K562 (cell line): ENCODE data around the gene ZNHIT1. TPM values are rescaled to one million over a fixed set of nuclear protein-coding genes. Genes with fewer than 3 reads are reported as not detected.

Experiments used
- ATAC-seq: fragments of 200-7000 bp; cut with Tn5 transposase; 3 replicates; pipeline ENCODE4 v1.9.1; 2020; ENCODE audit warnings: moderate library complexity
- BruUV-seq: library from RNA; stranded (reverse); fragments of 400-500 nt; replicated peaks from 2 replicates; lab custom pipeline; 2021; lab: Mats Ljungman, UMichigan
- CTCF ChIA-PET: fragments of 300-600 bp; formaldehyde crosslinking; extraction: SDS; loops from one replicate; lab custom pipeline; 2021; ENCODE audit warnings: low intra/inter-chr PET ratio; lab: Yijun Ruan, JAX
- POLR2A ChIA-PET: fragments of 300-600, 350-650 bp; sonication (Branson Sonifier 250); formaldehyde crosslinking; extraction: SDS; loops from one replicate; lab custom pipeline; 2021; ENCODE audit warnings: antibody characterized with exemption, inconsistent platforms; lab: Yijun Ruan, JAX
- DNase-seq, 4 experiments: peaks; one replicate each; pipeline versions ENCODE4 v3.0.0 to v3.0.0-alpha.2; 2011 to 2018; ENCODE audit warnings: low spot score in 3 of 4, mixed read lengths in 3 of 4; ENCODE audit errors: extremely low read depth in 1 of 4
- FAIRE-seq: peaks from 2 replicates; lab custom pipeline; 2011; peaks lifted over from hg19 to GRCh38; lab: Jason Lieb, UNC
- H2AFZ ChIP-seq: 2 replicates; pipeline ENCODE4 v1.6.0; 2011; ENCODE audit warnings: low read depth, low read length, control low read depth, inconsistent platforms
- H3K27ac ChIP-seq: fragments of 200-600 bp; 3 replicates; pipeline ENCODE4 v1.8.0; 2011; ENCODE audit warnings: low read depth, mild to moderate bottlenecking, control low read depth, inconsistent platforms, low read length, moderate library complexity, mixed read lengths; ENCODE audit errors: extremely low read depth
- H3K27me3 ChIP-seq, 2 experiments: fragments of 300-600 bp in 1 of 2; 2 replicates in 1 of 2; 3 replicates in 1 of 2; pipeline versions ENCODE4 v1.6.0 to v1.8.0; 2011; ENCODE audit warnings: inconsistent platforms in 2 of 2, low read length in 2 of 2, mild to moderate bottlenecking in 1 of 2, mixed read lengths in 1 of 2, moderate library complexity in 1 of 2; ENCODE audit not compliant: control insufficient read depth in 2 of 2, insufficient read depth in 2 of 2
- H3K36me3 ChIP-seq: fragments of 300-600 bp; 3 replicates; pipeline ENCODE4 v1.8.0; 2011; ENCODE audit warnings: mild to moderate bottlenecking, low read length, inconsistent platforms; ENCODE audit not compliant: control insufficient read depth, insufficient read depth
- H3K4me1 ChIP-seq, 2 experiments: fragments of 200-600 bp in 1 of 2; replicated peaks in 1 of 2; 2 replicates in 1 of 2; 3 replicates in 1 of 2; pipeline versions ENCODE4 v1.5.1 to v1.8.0; 2011; ENCODE audit warnings: inconsistent platforms in 2 of 2, low read length in 2 of 2, mild to moderate bottlenecking in 1 of 2, mixed read lengths in 1 of 2, moderate library complexity in 1 of 2; ENCODE audit not compliant: control insufficient read depth in 2 of 2, insufficient read depth in 2 of 2
- H3K4me2 ChIP-seq: 2 replicates; pipeline ENCODE4 v1.6.1; 2011; ENCODE audit warnings: low read length, control low read depth, inconsistent platforms, mixed read lengths; ENCODE audit not compliant: insufficient read depth
- H3K4me3 ChIP-seq: fragments of 200-600 bp; sonication (generic), shearing (Covaris generic); 2 replicates; pipeline ENCODE4 v1.5.1; 2016; ENCODE audit warnings: control low read depth, inconsistent platforms
- H3K79me2 ChIP-seq: fragments of 200-600 bp; 3 replicates; pipeline ENCODE4 v1.8.0; 2011; ENCODE audit warnings: low read length, inconsistent platforms; ENCODE audit not compliant: control insufficient read depth, insufficient read depth
- H3K9ac ChIP-seq, 2 experiments: 2 replicates each; pipeline versions ENCODE4 v1.6.0 to v1.6.1; 2011; ENCODE audit warnings: low read depth in 2 of 2, low read length in 2 of 2, control low read depth in 1 of 2, inconsistent platforms in 1 of 2, mild to moderate bottlenecking in 1 of 2, mixed read lengths in 1 of 2; ENCODE audit not compliant: insufficient read depth in 1 of 2
- H3K9me1 ChIP-seq: one replicate; pipeline ENCODE4 v1.6.0; 2011; ENCODE audit warnings: inconsistent platforms, mild to moderate bottlenecking, low read length, moderate library complexity; ENCODE audit not compliant: control insufficient read depth, insufficient read depth
- H3K9me3 ChIP-seq: replicated peaks from 2 replicates; pipeline ENCODE4 v1.5.1; 2011; ENCODE audit warnings: low read depth, low read length, inconsistent platforms; ENCODE audit not compliant: control insufficient read depth, insufficient read depth
- H4K20me1 ChIP-seq: replicated peaks from 2 replicates; pipeline ENCODE4 v1.6.1; 2011; ENCODE audit warnings: low read length, inconsistent platforms, mixed read lengths; ENCODE audit not compliant: control insufficient read depth, insufficient read depth
- ARID2 ChIP-seq: fragments of 450-650 bp; IDR thresholded peaks from 2 replicates; pipeline ENCODE4 v1.6.1; 2017; ENCODE audit warnings: antibody characterized with exemption, mild to moderate bottlenecking
- KDM1A ChIP-seq, 2 experiments: fragments of 450-650 bp; IDR thresholded peaks; 2 replicates each; pipeline ENCODE4 v1.6.1; 2016; ENCODE audit warnings: mild to moderate bottlenecking in 2 of 2
- PPARD ChIP-seq: fragments of 250-450 bp; sonication (Bioruptor Pico); IDR thresholded peaks from 2 replicates; pipeline ENCODE4 v1.8.0; 2022; ENCODE audit warnings: inconsistent platforms, mild to moderate bottlenecking, moderate library complexity
- ZNF583 ChIP-seq: fragments of 250-450 bp; sonication (Bioruptor Pico); IDR thresholded peaks from 2 replicates; pipeline ENCODE4 v1.4.0; 2020
- WGBS: fragments of 100-300 bp; shearing (Covaris generic); methylation state at CpG from one replicate; pipeline ENCODE4 v1.1.6; 2016; ENCODE audit warnings: low coverage, mixed read lengths; ENCODE audit not compliant: insufficient coverage; ENCODE audit errors: missing lambda C conversion rate; 5-methylcytosine and 5-hydroxymethylcytosine counted together
- in situ Hi-C: fragments of 300-500 bp; cut with MboI; formaldehyde crosslinking; loops from 4 replicates; pipeline ENCODE4 v1.15.0; 2018; ENCODE audit warnings: inconsistent platforms, mixed read lengths
- intact Hi-C: fragments of 100-400 bp; cut with micrococcal nuclease; formaldehyde crosslinking; loops from 2 replicates; pipeline ENCODE4 v1.14.2; 2022
- polyA plus RNA-seq, 8 experiments: library from polyadenylated mRNA; depleted of rRNA in 4 of 8; stranded (reverse) in 5 of 8; unstranded in 3 of 8; fragments of >200 nt; fragmentation: Nextera tagmentation in 2 of 8; fragmentation: Illumina TruSeq in 1 of 8; extraction: Ambion mirVana in 2 of 8; extraction: Trizol in 1 of 8; gene quantifications; 2 replicates each; pipeline versions ENCODE4 v1.2.1 to v1.2.3, GENCODE V29; 2011 to 2014; ENCODE audit warnings: inconsistent platforms in 1 of 8, missing spikeins in 1 of 8
- total RNA-seq, 7 experiments: library from RNA; depleted of rRNA in 6 of 7; stranded (reverse); fragments of >200 nt in 6 of 7; fragmentation: Illumina TruSeq in 2 of 7; extraction: Trizol in 2 of 7; gene quantifications; 2 replicates each; pipeline versions ENCODE4 v1.2.1 to v1.2.3, GENCODE V29; 2011 to 2021; ENCODE audit warnings: low replicate concordance in 1 of 7
- TF ChIP-seq, protein P1 (sequence below): fragments of 450-650 bp; IDR thresholded peaks from 2 replicates; pipeline ENCODE4 v1.6.1; 2014; ENCODE audit warnings: low read depth, mild to moderate bottlenecking, moderate library complexity, borderline replicate concordance

The ZNHIT1 gene
- total and polyA plus RNA-seq, 9 of the 15 experiments (the other 6 are each of a cell fraction or from before 2014, with no cell fraction given) = 6.4 to 162 (median 70.1) TPM

GRCh38 chr7:101241443-101242349, 23.7 kb downstream of the ZNHIT1 start:
- H2AFZ ChIP-seq = no peak overlapping the region
- POLR2A ChIA-PET = interaction anchor here (0.7 kb wide), 1 partner anchor 23 kb away, joined by 4 read pairs; the partner anchor contains the start of gene ZNHIT1
- no peaks in the 10 kb centered on the region for H3K27me3 ChIP-seq
- BruUV-seq = no TSS peak
- peaks cover 44% of the 10 kb centered on the region for H3K79me2 ChIP-seq
- DNase-seq (no peak), FAIRE-seq (no peak), ATAC-seq (no peak)
- no peak overlapping the region for H3K4me3 ChIP-seq
- no peak overlapping the region for H3K27ac ChIP-seq
- peaks cover 7% of the 10 kb centered on the region; the same call in 1 of the 2 replicates for H4K20me1 ChIP-seq
- WGBS = 91% methylated on average over 9 of the region's 16 CpGs
- peaks cover 63% of the 10 kb centered on the region for H3K36me3 ChIP-seq
- H3K4me1 ChIP-seq = peaks cover 19 to 80% of the 10 kb centered on the region in 2 experiments; a peak in 4 of 5 replicates
- CTCF ChIA-PET = no interaction called here
- H3K9ac ChIP-seq = 0 out of 4 replicates have a peak overlapping the region, but pooled peaks of 1 of the 2 experiments have one; percentile 50
- in situ Hi-C loops (no loop called here), intact Hi-C loops (no loop called here)
- TF ChIP-seq ARID2 = no peak
- TF ChIP-seq PPARD (CRISPR knock-in tag) = no peak
- no peak for TF ChIP-seq KDM1A (IDR thresholded peaks at IDR 0.05)
- TF ChIP-seq ZNF583 = no peak
- TF ChIP-seq, protein P1, sequence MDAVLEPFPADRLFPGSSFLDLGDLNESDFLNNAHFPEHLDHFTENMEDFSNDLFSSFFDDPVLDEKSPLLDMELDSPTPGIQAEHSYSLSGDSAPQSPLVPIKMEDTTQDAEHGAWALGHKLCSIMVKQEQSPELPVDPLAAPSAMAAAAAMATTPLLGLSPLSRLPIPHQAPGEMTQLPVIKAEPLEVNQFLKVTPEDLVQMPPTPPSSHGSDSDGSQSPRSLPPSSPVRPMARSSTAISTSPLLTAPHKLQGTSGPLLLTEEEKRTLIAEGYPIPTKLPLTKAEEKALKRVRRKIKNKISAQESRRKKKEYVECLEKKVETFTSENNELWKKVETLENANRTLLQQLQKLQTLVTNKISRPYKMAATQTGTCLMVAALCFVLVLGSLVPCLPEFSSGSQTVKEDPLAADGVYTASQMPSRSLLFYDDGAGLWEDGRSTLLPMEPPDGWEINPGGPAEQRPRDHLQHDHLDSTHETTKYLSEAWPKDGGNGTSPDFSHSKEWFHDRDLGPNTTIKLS = no peak
- no peaks in the 10 kb centered on the region for H3K9me1 ChIP-seq
- H3K9me3 ChIP-seq = peaks cover 8% of the 10 kb centered on the region
- no peak overlapping the region for H3K4me2 ChIP-seq
